Prostate gland (tissue), 2 donors: ENCODE measurements around the gene ILDR1. TPM values are rescaled to one million over a fixed set of nuclear protein-coding genes. Genes with fewer than 3 reads are reported as not detected.
"Not testable (repeated sequence)": the region's sequence is repeated elsewhere in the genome, so short reads cannot be mapped to it uniquely, and the experiment has no call there.

Experiments
- DNase-seq: peaks from one replicate; pipeline ENCODE4 v3.0.0-alpha.2; 2019; ENCODE audit warnings: low spot score
- H3K27ac ChIP-seq, 2 donors: fragments of 200-600 bp; sonication (generic); 2 replicates each; pipeline ENCODE4 v1.5.1; 2017 to 2019
- H3K27me3 ChIP-seq: fragments of 200-600 bp; sonication (generic); replicated peaks from 2 replicates; pipeline ENCODE4 v1.5.1; 2019; ENCODE audit not compliant: insufficient read depth
- H3K36me3 ChIP-seq, 2 donors: fragments of 200-600 bp; sonication (generic); 1 replicate in 1 of 2; 2 replicates in 1 of 2; pipeline versions ENCODE4 v1.5.1 to v1.8.1; 2017 to 2019
- H3K4me1 ChIP-seq: fragments of 200-600 bp; sonication (generic); replicated peaks from 2 replicates; pipeline ENCODE4 v1.5.1; 2019
- H3K4me3 ChIP-seq, 2 donors: fragments of 200-600 bp; sonication (generic); 2 replicates each; pipeline ENCODE4 v1.5.1; 2017 to 2019
- H3K9me3 ChIP-seq: fragments of 200-600 bp; sonication (generic); 2 replicates; pipeline ENCODE4 v1.5.1; 2017
- CTCF ChIP-seq, 4 experiments: fragments of 200-600 bp in 2 of 4; fragments of 450-650 bp in 2 of 4; sonication (generic) in 2 of 4; IDR thresholded peaks; 1 replicate in 3 of 4; 2 replicates in 1 of 4; pipeline ENCODE4 v1.5.1; 2016 to 2019; ENCODE audit warnings: antibody characterized with exemption in 4 of 4, mild to moderate bottlenecking in 2 of 4, moderate library complexity in 2 of 4
- POLR2A ChIP-seq: fragments of 450-650 bp; IDR thresholded peaks from one replicate; pipeline ENCODE4 v1.6.1; 2016; ENCODE audit warnings: antibody characterized with exemption, mild to moderate bottlenecking
- POLR2AphosphoS5 ChIP-seq: sonication (generic); formaldehyde crosslinking; IDR thresholded peaks from one replicate; pipeline ENCODE4 v1.6.1; 2017; ENCODE audit warnings: antibody characterized with exemption
- WGBS: methylation state at CpG from one replicate; pipeline ENCODE4 v1.1.5; 2018; 5-methylcytosine and 5-hydroxymethylcytosine counted together
- intact Hi-C: fragments of 100-400 bp; cut with DNase I; formaldehyde crosslinking; loops from one replicate; pipeline ENCODE4 v1.14.2; 2022
- total RNA-seq, 2 donors: library from RNA; depleted of rRNA; stranded (reverse); fragments of >200 nt; gene quantifications; one replicate each; pipeline ENCODE4 v1.1.0, GENCODE V29; 2016

Gene ILDR1
- total RNA-seq, 2 donors from 2014 or later, result 8.0 to 8.3 TPM

- intact Hi-C loops, result no loop called here
- Histone ChIP-seq H3K27ac (no peak within 1 kb of the TSS), H3K9me3 (no peaks in the 10 kb centered on the region), H3K4me3 (no peak within 1 kb of the TSS), H3K27me3 (no peaks in the 10 kb centered on the region), H3K4me1 (no peaks in the 10 kb centered on the region), H3K36me3 (no peaks in the 10 kb centered on the region)
- no peak for DNase-seq
- TF ChIP-seq POLR2A (no peak), POLR2AphosphoS5 (no peak), CTCF (IDR thresholded peaks at IDR 0.05) (no peak)
- WGBS, result 45% methylated on average over 3 of the region's 3 CpGs
Observed at GRCh38 chr3:122055215-122055614, 33.2 kb upstream of the ILDR1 start, which contains the start of gene CD86. Gene CD86, plus strand, starts transcription at chr3:122055362. Its CDS starts 128 bp downstream, at chr3:122055490.

- no peak overlapping the region for H3K27ac ChIP-seq
- no peak overlapping the region for H3K4me3 ChIP-seq
- no peaks in the 10 kb centered on the region for H3K9me3 ChIP-seq
- no peaks in the 10 kb centered on the region for H3K4me1 ChIP-seq
- H3K27me3 ChIP-seq, result no peaks in the 10 kb centered on the region
- TF ChIP-seq CTCF (IDR thresholded peaks at IDR 0.05), result no peak
- TF ChIP-seq POLR2AphosphoS5, result no peak
- TF ChIP-seq POLR2A, result no peak
- no peaks in the 10 kb centered on the region for H3K36me3 ChIP-seq
- intact Hi-C loops, result no loop called here
- 85% methylated on average over 3 of the region's 3 CpGs for WGBS
- DNase-seq, result no peak
Observed at GRCh38 chr3:122052968-122053367, 30.9 kb upstream of the ILDR1 start.

- intact Hi-C loops, DNase-seq, H3K36me3 ChIP-seq, H3K27ac ChIP-seq, H3K4me3 ChIP-seq, H3K4me1 ChIP-seq, H3K9me3 ChIP-seq, H3K27me3 ChIP-seq: not testable (repeated sequence)
- 92% methylated on average over 10 of the region's 11 CpGs for WGBS
Observed at GRCh38 chr3:122047773-122048172, 25.7 kb upstream of the ILDR1 start.

GRCh38 chr3:122047296-122047695, 25.2 kb upstream of the ILDR1 start:
- H3K4me3 ChIP-seq, DNase-seq, H3K36me3 ChIP-seq, intact Hi-C loops, H3K9me3 ChIP-seq, H3K4me1 ChIP-seq, H3K27ac ChIP-seq, H3K27me3 ChIP-seq: not testable (repeated sequence)
- WGBS, result 71% methylated on average over 14 of the region's 16 CpGs

GRCh38 chr3:122033023-122033422, 11.0 kb upstream of the ILDR1 start:
- no peak for DNase-seq
- H3K27me3 ChIP-seq, result no peaks in the 10 kb centered on the region
- no peak overlapping the region for H3K27ac ChIP-seq
- TF ChIP-seq CTCF (IDR thresholded peaks at IDR 0.05), result no peak
- no peak for TF ChIP-seq POLR2A
- no peak for TF ChIP-seq POLR2AphosphoS5
- no peak overlapping the region for H3K4me3 ChIP-seq
- intact Hi-C loops, result no loop called here
- H3K36me3 ChIP-seq, result no peaks in the 10 kb centered on the region
- H3K9me3 ChIP-seq, result no peaks in the 10 kb centered on the region
- WGBS, result 69% methylated on average over 1 of the region's 1 CpG
- H3K4me1 ChIP-seq, result no peaks in the 10 kb centered on the region

- H3K9me3 ChIP-seq, result no peaks in the 10 kb centered on the region
- no peak overlapping the region for H3K27ac ChIP-seq
- no peaks in the 10 kb centered on the region for H3K4me1 ChIP-seq
- intact Hi-C loops, result no loop called here
- no peak for TF ChIP-seq POLR2A
- TF ChIP-seq CTCF (IDR thresholded peaks at IDR 0.05), result no peak
- TF ChIP-seq POLR2AphosphoS5, result no peak
- no peaks in the 10 kb centered on the region for H3K36me3 ChIP-seq
- H3K27me3 ChIP-seq, result no peaks in the 10 kb centered on the region
- WGBS, result 92% methylated on average over 1 of the region's 1 CpG
- H3K4me3 ChIP-seq, result no peak overlapping the region
- no peak for DNase-seq
Observed at GRCh38 chr3:122032531-122032930, 10.5 kb upstream of the ILDR1 start.
